GM18505 (cell line): Measurements from ENCODE around the gene RNPEPL1.
A peak's percentile ranks its signal among the peaks of the same experiment; 100 is the strongest.
"Not testable (repeated sequence)": the region's sequence is repeated elsewhere in the genome, so short reads cannot be mapped to it uniquely, and the experiment has no call there.

Experiments
- ATAC-seq: cut with Tn5 transposase; IDR thresholded peaks from one replicate; pipeline ENCODE4 v1.9.1; 2021; ENCODE audit not compliant: unreplicated experiment
- POLR2A ChIP-seq: IDR thresholded peaks from 4 replicates; pipeline ENCODE4 v1.6.1; 2011; ENCODE audit warnings: borderline replicate concordance; ENCODE audit not compliant: insufficient read depth, insufficient read length; ENCODE audit errors: extremely low read depth

RNPEPL1 gene

GRCh38 chr2:240554767-240555493, 13.4 kb upstream of the RNPEPL1 start:
- TF ChIP-seq POLR2A = no peak
- ATAC-seq = no peak

GRCh38 chr2:240555541-240556250, 12.6 kb upstream of the RNPEPL1 start:
- ATAC-seq = no peak
- TF ChIP-seq POLR2A = no peak

- ATAC-seq = no peak
- no peak for TF ChIP-seq POLR2A
These were observed 11.7 kb upstream of the RNPEPL1 start for GRCh38 chr2:240556553-240557100.

GRCh38 chr2:240557101-240557751, 11.1 kb upstream of the RNPEPL1 start:
- TF ChIP-seq POLR2A = no peak
- no peak for ATAC-seq

- ATAC-seq = no peak
- no peak for TF ChIP-seq POLR2A
These were observed 10.5 kb upstream of the RNPEPL1 start, which contains the start of gene ANKMY1 for GRCh38 chr2:240557808-240558207. ANKMY1 (minus strand) TSS chr2:240557988; CDS start chr2:240557335, 653 bp downstream.

GRCh38 chr2:240558236-240558761, 10.0 kb upstream of the RNPEPL1 start:
- no peak for TF ChIP-seq POLR2A
- no peak for ATAC-seq

GRCh38 chr2:240559286-240559685, 9.0 kb upstream of the RNPEPL1 start:
- ATAC-seq = no peak
- no peak for TF ChIP-seq POLR2A

GRCh38 chr2:240560084-240560479, 8.2 kb upstream of the RNPEPL1 start, which contains the start of gene DUSP28:
DUSP28 (plus strand) TSS chr2:240560357; CDS start chr2:240560685, 328 bp downstream.
- peak; percentile 88 for TF ChIP-seq POLR2A
- ATAC-seq = peak; percentile 52

- ATAC-seq = peak; percentile 52
- TF ChIP-seq POLR2A = peak; percentile 93
These were observed 7.6 kb upstream of the RNPEPL1 start for GRCh38 chr2:240560480-240561324.

GRCh38 chr2:240561325-240561971, 6.8 kb upstream of the RNPEPL1 start:
- ATAC-seq = no peak
- TF ChIP-seq POLR2A = no peak

- ATAC-seq = not testable (repeated sequence)
These were observed 5.1 kb upstream of the RNPEPL1 start for GRCh38 chr2:240563231-240563630.

- TF ChIP-seq POLR2A = no peak
- no peak for ATAC-seq
These were observed 4.2 kb upstream of the RNPEPL1 start for GRCh38 chr2:240563951-240564560.
